ENCODE measurements around the gene PKN2.

Gene PKN2

GRCh38 chr1:88735382-88735781, 51.3 kb downstream of the PKN2 start:
- no peak for DNase-seq (ENCODE audit: low read depth)

- DNase-seq (ENCODE audit: low read depth), result no peak
Observed at GRCh38 chr1:88735909-88736308, 51.8 kb downstream of the PKN2 start.

- no peak for DNase-seq (ENCODE audit: low read depth)
Observed at GRCh38 chr1:88736633-88737248, 52.7 kb downstream of the PKN2 start.

- DNase-seq (ENCODE audit: low read depth), result no peak
Observed at GRCh38 chr1:88737338-88737927, 53.4 kb downstream of the PKN2 start.

- no peak for DNase-seq (ENCODE audit: low read depth)
Observed at GRCh38 chr1:88740784-88741183, 56.7 kb downstream of the PKN2 start.

GRCh38 chr1:88741413-88741812, 57.3 kb downstream of the PKN2 start:
- no peak for DNase-seq (ENCODE audit: low read depth)

GRCh38 chr1:88742531-88742930, 58.5 kb downstream of the PKN2 start:
- no peak for DNase-seq (ENCODE audit: low read depth)

GRCh38 chr1:88744142-88744541, 60.1 kb downstream of the PKN2 start:
- no peak for DNase-seq (ENCODE audit: low read depth)

- no peak for DNase-seq (ENCODE audit: low read depth)
Observed at GRCh38 chr1:88746916-88747315, 62.8 kb downstream of the PKN2 start.

- DNase-seq (ENCODE audit: low read depth), result no peak
Observed at GRCh38 chr1:88751714-88752113, 67.6 kb downstream of the PKN2 start.

GRCh38 chr1:88753506-88753905, 69.4 kb downstream of the PKN2 start:
- DNase-seq (ENCODE audit: low read depth), result no peak

GRCh38 chr1:88763649-88764406, 79.8 kb downstream of the PKN2 start:
- DNase-seq (ENCODE audit: low read depth), result peak; percentile 42

GRCh38 chr1:88768187-88768586, 84.1 kb downstream of the PKN2 start:
- DNase-seq (ENCODE audit: low read depth), result no peak

- DNase-seq (ENCODE audit: low read depth), result no peak
Observed at GRCh38 chr1:88768816-88769215, 84.7 kb downstream of the PKN2 start.

GRCh38 chr1:88773540-88774150, 89.6 kb downstream of the PKN2 start:
- peak; percentile 12 for DNase-seq (ENCODE audit: low read depth)

- DNase-seq (ENCODE audit: low read depth), result no peak
Observed at GRCh38 chr1:88774151-88774556, 90.1 kb downstream of the PKN2 start.

- no peak for DNase-seq (ENCODE audit: low read depth)
Observed at GRCh38 chr1:88777604-88778149, 93.6 kb downstream of the PKN2 start.

GRCh38 chr1:88779880-88780279, 95.8 kb downstream of the PKN2 start:
- DNase-seq (ENCODE audit: low read depth), result no peak

GRCh38 chr1:88780485-88780884, 96.4 kb downstream of the PKN2 start:
- DNase-seq (ENCODE audit: low read depth), result no peak

GRCh38 chr1:88783145-88783544, 99.1 kb downstream of the PKN2 start:
- no peak for DNase-seq (ENCODE audit: low read depth)

- DNase-seq (ENCODE audit: low read depth), result no peak
Observed at GRCh38 chr1:88784551-88784950, 100.5 kb downstream of the PKN2 start.

GRCh38 chr1:88787023-88787903, 103.2 kb downstream of the PKN2 start:
- no peak for DNase-seq (ENCODE audit: low read depth)

Measured in HS-27A (cell line).